ENCODE measurements around the gene DENND4C.

DNA sequence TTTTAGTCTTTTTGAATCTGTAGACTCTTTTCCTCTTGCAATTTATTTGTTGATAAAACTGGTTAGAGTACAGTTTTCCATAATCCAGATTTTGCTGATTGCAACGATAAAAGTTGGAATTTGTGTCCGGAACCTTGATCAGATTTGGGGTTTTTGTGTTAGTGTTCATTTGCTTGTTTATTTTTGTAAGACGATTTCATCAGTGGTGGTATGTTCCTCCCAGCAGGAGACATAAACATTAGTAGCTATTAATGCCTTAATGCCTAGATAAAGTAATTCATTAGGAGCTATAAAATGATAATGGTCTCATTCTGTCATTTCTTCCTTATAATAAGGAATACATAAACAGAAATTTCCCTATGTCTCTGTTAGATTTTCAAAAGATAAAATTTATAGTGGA lies 128.2 kb downstream of the DENND4C start:
- TF ChIP-seq, protein P1, sequence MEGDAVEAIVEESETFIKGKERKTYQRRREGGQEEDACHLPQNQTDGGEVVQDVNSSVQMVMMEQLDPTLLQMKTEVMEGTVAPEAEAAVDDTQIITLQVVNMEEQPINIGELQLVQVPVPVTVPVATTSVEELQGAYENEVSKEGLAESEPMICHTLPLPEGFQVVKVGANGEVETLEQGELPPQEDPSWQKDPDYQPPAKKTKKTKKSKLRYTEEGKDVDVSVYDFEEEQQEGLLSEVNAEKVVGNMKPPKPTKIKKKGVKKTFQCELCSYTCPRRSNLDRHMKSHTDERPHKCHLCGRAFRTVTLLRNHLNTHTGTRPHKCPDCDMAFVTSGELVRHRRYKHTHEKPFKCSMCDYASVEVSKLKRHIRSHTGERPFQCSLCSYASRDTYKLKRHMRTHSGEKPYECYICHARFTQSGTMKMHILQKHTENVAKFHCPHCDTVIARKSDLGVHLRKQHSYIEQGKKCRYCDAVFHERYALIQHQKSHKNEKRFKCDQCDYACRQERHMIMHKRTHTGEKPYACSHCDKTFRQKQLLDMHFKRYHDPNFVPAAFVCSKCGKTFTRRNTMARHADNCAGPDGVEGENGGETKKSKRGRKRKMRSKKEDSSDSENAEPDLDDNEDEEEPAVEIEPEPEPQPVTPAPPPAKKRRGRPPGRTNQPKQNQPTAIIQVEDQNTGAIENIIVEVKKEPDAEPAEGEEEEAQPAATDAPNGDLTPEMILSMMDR (IDR thresholded peaks at IDR 0.05) = no peak
- no peak for TF ChIP-seq POLR2A (IDR thresholded peaks at IDR 0.05)

All from body of pancreas (tissue), 4 donors.